ENCODE data around the gene SLC34A1.

DNA sequence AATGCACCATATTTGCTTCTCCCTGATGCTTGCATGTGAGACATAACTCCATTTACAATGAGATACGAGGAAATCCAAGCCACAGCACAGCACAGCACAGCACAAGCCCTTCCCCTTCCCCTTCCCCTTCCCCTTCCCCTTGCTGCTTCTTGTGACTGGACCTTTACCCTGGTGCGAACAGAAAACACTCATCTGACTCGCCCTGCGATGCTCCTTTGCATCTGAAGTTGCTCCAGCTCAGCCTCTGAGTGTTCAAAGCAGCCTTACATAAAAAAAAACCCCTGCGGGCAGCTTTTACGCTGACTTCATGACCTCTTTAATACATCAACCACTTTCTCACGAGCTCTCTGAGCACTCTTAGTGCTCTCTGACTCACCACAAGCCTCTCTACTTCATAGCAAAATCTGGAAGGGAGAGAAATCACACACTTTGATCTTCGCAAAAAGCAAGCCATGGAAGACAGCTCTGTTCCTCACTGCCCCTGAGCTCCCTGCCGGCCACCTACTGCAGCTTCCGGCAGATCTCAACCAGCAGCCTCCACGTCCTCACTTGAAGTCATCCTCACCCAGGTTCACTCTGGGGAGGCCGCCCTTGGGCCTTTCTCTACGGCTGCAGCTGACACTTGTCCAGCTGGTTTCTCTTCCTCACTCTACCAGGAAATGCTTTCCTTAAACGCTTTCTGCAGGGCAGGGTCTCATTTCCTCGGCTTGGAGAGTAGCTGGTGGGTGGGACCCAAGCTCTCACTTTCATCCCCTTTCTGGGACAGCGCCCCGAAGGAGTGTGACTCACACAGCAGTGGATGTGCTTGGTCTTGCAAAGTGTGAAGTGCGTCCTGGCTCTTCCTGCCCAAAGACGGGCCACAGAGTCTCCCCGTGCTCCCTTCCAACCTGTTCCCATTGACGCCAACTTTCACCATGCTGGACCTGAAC lies 5.3 kb downstream of the SLC34A1 start:
- TF ChIP-seq ZBTB26 (tag by site-specific recombination; optimal IDR thresholded peaks at IDR 0.05) (no peak), SALL2 (tag by site-specific recombination; IDR thresholded peaks at IDR 0.05; ENCODE audit: borderline replicate concordance) (no peak), SETDB1 (IDR thresholded peaks at IDR 0.05; ENCODE audit: insufficient read length, low read length) (no peak), IKZF3 (tag by site-specific recombination; IDR thresholded peaks at IDR 0.05) (no peak), ZXDB (tag by site-specific recombination; IDR thresholded peaks at IDR 0.05) (no peak), ZNF2 (tag by site-specific recombination; IDR thresholded peaks at IDR 0.05) (no peak), BCL11A (tag by site-specific recombination; IDR thresholded peaks at IDR 0.05; ENCODE audit: low read depth) (no peak), ZNF350 (tag by site-specific recombination; IDR thresholded peaks at IDR 0.05) (no peak), ZNF701 (tag by site-specific recombination; IDR thresholded peaks at IDR 0.05) (no peak), CTCF (tag by site-specific recombination; IDR thresholded peaks at IDR 0.05) (no peak)
- TF ChIP-seq, protein P1, sequence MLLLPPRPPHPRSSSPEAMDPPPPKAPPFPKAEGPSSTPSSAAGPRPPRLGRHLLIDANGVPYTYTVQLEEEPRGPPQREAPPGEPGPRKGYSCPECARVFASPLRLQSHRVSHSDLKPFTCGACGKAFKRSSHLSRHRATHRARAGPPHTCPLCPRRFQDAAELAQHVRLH (tag by site-specific recombination; IDR thresholded peaks at IDR 0.05): no peak

Data from HEK293 (cell line).